A172 (cell line): ENCODE measurements around the gene KPNA3. TPM values are rescaled to one million over a fixed set of nuclear protein-coding genes. Genes with fewer than 3 reads are reported as not detected.
"Not testable (repeated sequence)": the region's sequence is repeated elsewhere in the genome, so short reads cannot be mapped to it uniquely, and the experiment has no call there.

ENCODE experiments used
- DNase-seq: peaks from one replicate; pipeline ENCODE4 v3.0.0-alpha.2; 2015; ENCODE audit warnings: low spot score
- total RNA-seq: library from RNA; depleted of rRNA; stranded (reverse); fragments of >200 nt; shearing (Covaris generic); gene quantifications from 2 replicates; pipeline ENCODE4 v1.2.3, GENCODE V29; 2014

KPNA3 gene
- total RNA-seq, 1 experiment from 2014 or later: 41.3 TPM

DNA sequence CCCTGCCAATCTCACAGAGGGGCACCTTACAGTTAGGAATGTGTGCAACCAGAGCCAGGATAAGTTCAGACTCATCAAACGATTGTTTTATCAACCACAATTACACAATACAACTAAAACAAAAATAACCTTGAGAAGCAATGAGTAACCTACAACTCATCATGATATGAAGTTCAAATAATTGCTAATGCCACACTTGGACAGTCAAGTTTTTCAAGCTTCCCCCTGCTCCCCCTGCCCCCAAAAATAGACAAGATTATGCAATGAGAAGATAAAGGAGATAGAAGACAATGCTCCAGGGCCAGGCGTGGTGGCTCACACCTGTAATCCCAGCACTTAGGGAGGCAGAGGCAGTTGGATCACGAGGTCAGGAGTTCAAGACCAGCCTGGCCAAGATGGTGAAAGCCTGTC, 13.6 kb upstream of the KPNA3 start:
- no peak for DNase-seq

DNA sequence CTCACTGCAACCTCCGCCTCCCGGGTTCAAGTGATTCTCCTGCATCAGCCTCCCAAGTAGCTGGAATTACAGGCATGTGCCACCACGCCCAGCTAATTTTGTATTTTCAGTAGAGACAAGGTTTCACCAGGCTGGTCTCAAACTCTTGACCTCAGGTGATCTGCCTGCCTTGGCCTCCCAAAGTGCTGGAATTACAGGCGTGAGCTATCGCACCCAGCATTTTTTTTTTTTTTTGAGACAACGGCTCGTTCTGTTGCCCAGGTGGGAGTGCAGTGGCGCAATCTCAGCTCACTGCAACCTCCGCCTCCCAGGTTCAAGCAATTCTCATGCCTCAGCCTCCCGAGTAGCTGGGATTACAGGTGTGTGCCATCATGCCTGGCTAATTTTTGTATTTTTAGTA, 10.6 kb upstream of the KPNA3 start:
- not testable (repeated sequence) for DNase-seq

GRCh38 chr13:49802426-49802825, 9.9 kb upstream of the KPNA3 start:
- DNase-seq: no peak

DNA sequence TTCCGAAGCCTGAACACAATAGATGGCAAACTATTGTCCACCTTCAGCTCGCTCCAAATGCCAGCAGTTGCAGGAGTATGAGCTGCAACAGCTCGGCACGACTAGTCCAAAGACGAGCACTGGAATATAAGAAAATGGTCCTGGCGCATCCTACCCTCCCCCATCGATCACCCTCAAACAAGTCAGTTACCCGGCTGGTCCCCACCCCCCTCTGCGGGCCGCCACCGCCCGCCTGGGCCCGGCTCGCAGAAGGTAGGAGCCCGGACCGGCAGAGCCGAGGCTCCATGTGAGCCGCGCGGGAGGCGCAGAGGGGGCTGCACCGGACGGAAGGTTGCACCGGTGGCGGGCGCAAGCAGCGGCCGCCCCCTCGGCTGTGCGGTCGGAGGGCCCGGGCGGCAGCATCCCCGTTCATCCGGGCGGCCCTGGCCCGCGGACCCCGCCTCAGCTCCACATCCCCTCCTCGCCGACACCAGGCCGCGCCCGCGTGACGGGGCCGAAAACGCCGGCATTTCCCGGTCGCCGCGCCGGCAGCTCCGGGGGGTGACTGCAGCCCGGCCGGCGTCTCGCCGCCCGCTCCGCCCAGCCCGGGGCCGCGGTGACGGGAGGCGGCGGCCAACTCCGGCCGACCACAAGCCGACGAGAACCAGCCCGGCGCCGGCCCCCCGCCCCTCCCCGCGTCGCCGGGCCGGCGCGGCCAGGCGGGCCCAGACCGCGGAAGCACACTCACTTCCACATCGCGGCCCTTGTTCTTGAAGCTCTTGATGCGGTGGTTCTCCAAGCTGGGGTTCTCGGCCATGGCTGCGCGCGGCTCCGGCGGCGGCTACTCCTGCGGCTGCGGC, 552 bp downstream of the KPNA3 start:
- peak; percentile 14 for DNase-seq

- DNase-seq: peak; percentile 2
Observed at GRCh38 chr13:49791315-49791710, 1.2 kb downstream of the KPNA3 start.

GRCh38 chr13:49789968-49790367, 2.5 kb downstream of the KPNA3 start:
- no peak for DNase-seq

- DNase-seq: no peak
Observed at GRCh38 chr13:49786401-49787008, 6.0 kb downstream of the KPNA3 start.

DNA sequence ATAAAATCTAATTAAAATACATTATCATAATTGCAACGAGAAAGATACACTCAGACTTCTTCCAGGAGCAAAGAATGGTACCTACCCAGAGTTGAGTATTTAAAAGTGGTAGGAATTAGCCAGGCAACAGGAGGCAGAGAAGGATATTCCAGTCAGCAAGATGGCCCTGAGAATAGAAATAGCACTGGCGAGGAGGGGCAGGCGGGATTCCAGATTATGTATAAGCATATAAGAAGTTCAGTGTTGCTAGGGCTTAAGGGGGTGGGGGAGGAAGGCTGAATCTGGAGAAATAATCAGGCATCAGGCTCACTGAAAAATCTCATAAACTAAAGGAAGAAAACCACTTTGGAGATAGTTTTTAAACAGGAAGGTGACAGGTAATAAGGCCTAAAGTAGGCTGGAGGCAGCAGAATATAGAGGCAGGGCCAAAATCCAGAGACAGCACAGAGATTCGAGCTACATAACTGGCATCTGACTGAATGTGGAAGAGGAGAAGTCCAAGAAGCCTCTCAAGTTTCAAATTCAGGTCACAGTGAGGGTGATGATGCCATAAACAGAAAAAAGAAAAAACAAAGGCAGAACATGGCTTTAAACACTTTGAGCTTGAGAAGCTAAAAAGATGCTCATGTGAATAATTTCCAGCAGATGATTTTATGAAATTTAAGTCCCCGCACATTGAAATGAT, 7.5 kb downstream of the KPNA3 start:
- no peak for DNase-seq

DNA sequence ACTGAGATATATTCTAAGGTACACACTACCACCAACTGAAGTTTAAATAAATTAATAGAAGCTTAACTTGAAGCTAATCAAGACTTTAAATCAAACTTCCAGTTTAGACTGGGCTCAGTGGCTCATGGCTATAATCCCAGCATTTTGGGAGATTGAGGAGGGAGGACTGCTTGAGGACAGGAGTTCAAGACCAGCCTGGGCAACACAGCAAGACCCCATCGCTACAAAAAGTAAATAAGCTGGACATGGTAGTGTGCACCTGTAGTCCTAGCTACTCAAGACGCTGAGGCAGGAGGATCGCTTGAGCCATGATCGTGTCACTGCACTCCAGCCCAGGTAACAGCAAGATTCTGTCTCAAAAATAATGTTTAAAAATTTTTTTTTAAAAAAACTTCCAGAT, 8.6 kb downstream of the KPNA3 start:
- no peak for DNase-seq

GRCh38 chr13:49782784-49783183, 9.7 kb downstream of the KPNA3 start:
- DNase-seq: no peak

- no peak for DNase-seq
Observed at GRCh38 chr13:49781806-49782205, 10.7 kb downstream of the KPNA3 start.

GRCh38 chr13:49779721-49780120, 12.8 kb downstream of the KPNA3 start:
- DNase-seq: no peak

- DNase-seq: no peak
Observed at GRCh38 chr13:49777746-49778614, 14.5 kb downstream of the KPNA3 start.

GRCh38 chr13:49776871-49777270, 15.6 kb downstream of the KPNA3 start:
- no peak for DNase-seq

DNA sequence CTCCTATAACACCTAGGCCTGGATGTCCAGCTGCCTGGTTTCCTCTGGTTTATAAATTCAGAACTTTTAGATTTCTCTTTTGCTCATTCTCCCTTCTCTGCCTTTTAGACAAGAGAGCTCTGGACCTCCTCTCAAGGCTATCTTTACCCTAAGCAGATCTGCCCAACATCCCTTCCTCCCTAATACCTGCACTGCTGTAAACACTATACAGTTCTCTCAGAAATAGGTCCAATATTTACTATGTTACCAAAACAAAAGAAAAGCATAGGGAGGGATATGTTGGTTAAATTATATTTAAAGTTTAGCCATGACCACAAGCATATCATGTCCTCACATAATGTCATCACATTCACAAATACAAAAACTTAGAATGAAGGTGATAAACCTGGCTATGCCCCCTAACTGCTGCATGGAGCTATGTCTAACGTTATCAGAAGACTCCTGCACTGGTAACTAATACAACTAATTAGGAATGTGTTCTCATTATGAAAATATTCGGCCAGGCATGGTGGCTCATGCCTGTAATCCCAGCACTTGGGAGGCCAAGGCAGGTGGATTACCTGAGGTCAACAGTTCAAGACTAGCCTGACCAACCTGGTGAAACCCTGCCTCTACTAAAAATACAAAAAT, 18.0 kb downstream of the KPNA3 start:
- DNase-seq: no peak

- DNase-seq: no peak
Observed at GRCh38 chr13:49772828-49773227, 19.7 kb downstream of the KPNA3 start.

DNA sequence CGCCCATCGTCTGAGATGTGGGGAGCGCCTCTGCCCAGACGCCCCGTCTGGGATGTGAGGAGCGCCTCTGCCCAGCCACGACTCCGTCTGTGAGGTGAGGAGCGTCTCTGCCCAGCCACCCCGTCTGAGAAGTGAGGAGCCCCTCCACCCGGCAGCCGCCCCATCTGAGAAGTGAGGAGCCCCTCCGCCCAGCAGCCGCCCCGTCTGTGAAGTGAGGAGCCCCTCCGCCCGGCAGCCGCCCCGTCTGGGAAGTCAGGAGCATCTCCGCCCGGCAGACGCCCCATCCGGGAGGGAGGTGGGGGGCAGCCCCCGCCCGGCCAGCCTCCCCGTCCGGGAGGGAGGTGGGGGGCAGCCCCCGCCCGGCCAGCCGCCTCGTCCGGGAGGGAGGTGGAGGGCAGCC, 30.7 kb downstream of the KPNA3 start:
- not testable (repeated sequence) for DNase-seq

GRCh38 chr13:49760558-49760957, 31.9 kb downstream of the KPNA3 start:
- no peak for DNase-seq

DNA sequence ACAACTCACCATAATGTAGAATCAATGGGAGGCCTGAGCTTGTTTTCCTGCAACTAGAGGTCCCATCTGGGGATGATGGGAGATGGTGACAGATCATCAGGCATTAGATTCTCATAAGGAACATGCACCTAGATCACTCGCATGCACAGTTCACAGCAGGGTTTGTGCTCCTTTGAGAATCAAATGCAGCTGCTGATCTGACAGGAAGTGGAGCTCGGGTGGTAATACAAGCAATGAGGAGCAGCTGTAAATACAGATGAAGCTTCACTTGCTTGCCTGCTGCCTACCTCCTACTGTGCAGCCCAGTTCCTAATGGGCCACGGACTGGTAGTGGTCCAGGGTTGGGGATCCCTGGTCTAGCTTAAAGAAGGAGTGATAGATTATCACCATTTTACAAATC, 33.0 kb downstream of the KPNA3 start:
- no peak for DNase-seq

- DNase-seq: no peak
Observed at GRCh38 chr13:49756263-49756662, 36.2 kb downstream of the KPNA3 start.

GRCh38 chr13:49754146-49754545, 38.3 kb downstream of the KPNA3 start:
- DNase-seq: no peak
